Keratinocyte (primary cell): Measurements from ENCODE around the gene RFX3. TPM values are rescaled to one million over a fixed set of nuclear protein-coding genes. Genes with fewer than 3 reads are reported as not detected.

Experiments
- DNase-seq: peaks from one replicate; pipeline ENCODE4 v3.0.0-alpha.2; 2011; ENCODE audit warnings: low read depth, missing footprints, low spot score
- FAIRE-seq: peaks from 2 replicates; lab custom pipeline; 2011; peaks lifted over from hg19 to GRCh38; lab: Jason Lieb, UNC
- H2AFZ ChIP-seq: 2 replicates; pipeline ENCODE4 v1.6.0; 2012; ENCODE audit warnings: low read length, control low read depth, inconsistent platforms; ENCODE audit not compliant: control insufficient read depth
- H3K27ac ChIP-seq: 2 replicates; pipeline ENCODE4 v1.5.1; 2011; ENCODE audit warnings: low read length; ENCODE audit not compliant: control insufficient read depth, insufficient read depth
- H3K27me3 ChIP-seq: 3 replicates; pipeline ENCODE4 v1.6.0; 2011; ENCODE audit warnings: low read length; ENCODE audit not compliant: control insufficient read depth, insufficient read depth; ENCODE audit errors: extremely low read depth
- H3K36me3 ChIP-seq, 2 experiments: 2 replicates in 1 of 2; 3 replicates in 1 of 2; pipeline ENCODE4 v1.5.1; 2011; ENCODE audit warnings: low read length in 2 of 2, mild to moderate bottlenecking in 1 of 2; ENCODE audit not compliant: control insufficient read depth in 2 of 2, insufficient read depth in 2 of 2; ENCODE audit errors: extremely low read depth in 1 of 2
- H3K4me1 ChIP-seq: 3 replicates; pipeline ENCODE4 v1.5.1; 2011; ENCODE audit warnings: low read length; ENCODE audit not compliant: control insufficient read depth, insufficient read depth; ENCODE audit errors: extremely low read depth
- H3K4me2 ChIP-seq: 3 replicates; pipeline ENCODE4 v1.6.0; 2011; ENCODE audit warnings: low read depth, low read length; ENCODE audit not compliant: control insufficient read depth, insufficient read depth; ENCODE audit errors: extremely low read depth
- H3K4me3 ChIP-seq, 3 experiments: fragments of 200-600 bp in 1 of 3; sonication (generic) in 1 of 3; 2 replicates in 2 of 3; 3 replicates in 1 of 3; pipeline ENCODE4 v1.5.1; 2011 to 2016; ENCODE audit warnings: low read length in 3 of 3, mild to moderate bottlenecking in 3 of 3, control low read depth in 2 of 3, inconsistent platforms in 1 of 3, low read depth in 1 of 3, mixed read lengths in 1 of 3, mixed run types in 1 of 3, moderate library complexity in 1 of 3; ENCODE audit not compliant: control insufficient read depth in 2 of 3, insufficient read depth in 2 of 3; ENCODE audit errors: extremely low read depth in 1 of 3
- H3K79me2 ChIP-seq: 2 replicates; pipeline ENCODE4 v1.6.0; 2012; ENCODE audit warnings: low read length; ENCODE audit not compliant: control insufficient read depth, insufficient read depth
- H3K9ac ChIP-seq: 3 replicates; pipeline ENCODE4 v1.6.0; 2011; ENCODE audit warnings: low read length; ENCODE audit not compliant: control insufficient read depth, insufficient read depth; ENCODE audit errors: extremely low read depth
- H3K9me1 ChIP-seq: 3 replicates; pipeline ENCODE4 v1.6.0; 2011; ENCODE audit warnings: low read length; ENCODE audit not compliant: control insufficient read depth, insufficient read depth; ENCODE audit errors: extremely low read depth
- H3K9me3 ChIP-seq: 2 replicates; pipeline ENCODE4 v1.5.1; 2012; ENCODE audit warnings: low read depth, low read length; ENCODE audit not compliant: control insufficient read depth
- H4K20me1 ChIP-seq: 3 replicates; pipeline ENCODE4 v1.6.0; 2011; ENCODE audit warnings: low read length; ENCODE audit not compliant: control insufficient read depth, insufficient read depth; ENCODE audit errors: extremely low read depth
- CTCF ChIP-seq, 3 experiments: IDR thresholded peaks in 1 of 3; conservative IDR thresholded peaks in 1 of 3; optimal IDR thresholded peaks in 1 of 3; 2 replicates in 2 of 3; 3 replicates in 1 of 3; pipeline versions ENCODE3 to v1.5.1; 2011; ENCODE audit warnings: low read length in 3 of 3, mild to moderate bottlenecking in 3 of 3, moderate library complexity in 2 of 3, control low read depth in 1 of 3, inconsistent platforms in 1 of 3; ENCODE audit not compliant: insufficient read depth in 2 of 3; ENCODE audit errors: extremely low read depth in 1 of 3
- EZH2 ChIP-seq: IDR thresholded peaks from one replicate; pipeline ENCODE4 v1.6.1; 2012; ENCODE audit warnings: inconsistent platforms, mild to moderate bottlenecking, low read length, moderate library complexity
- dilution Hi-C: fragments of 300-500 bp; cut with MboI; formaldehyde crosslinking; loops from one replicate; pipeline ENCODE4 v1.7.0; 2020; ENCODE audit warnings: low sequenced_read_pairs; ENCODE audit not compliant: extremely low pct_ligation_motif_present
- polyA plus RNA-seq, 5 experiments: library from polyadenylated mRNA; depleted of rRNA in 3 of 5; stranded (reverse) in 3 of 5; stranded (forward) in 1 of 5; unstranded in 1 of 5; fragments of >200 nt; gene quantifications; 1 replicate in 1 of 5; 2 replicates in 3 of 5; 3 replicates in 1 of 5; pipeline versions ENCODE4 v1.2.1 to v1.2.3, GENCODE V29; 2011 to 2012; ENCODE audit warnings: missing spikeins in 2 of 5, low read depth in 1 of 5, low replicate concordance in 1 of 5

Gene RFX3
- polyA plus RNA-seq, 1 donor (not counting 4 experiments of a cell fraction or from before 2014, with no cell fraction given), result 1.8 TPM

- no peaks in the 10 kb centered on the region for H3K27me3 ChIP-seq
- H3K79me2 ChIP-seq, result no peaks in the 10 kb centered on the region
- no peak overlapping the region for H3K9ac ChIP-seq
- H3K4me2 ChIP-seq, result no peak overlapping the region
- H3K4me1 ChIP-seq, result no peaks in the 10 kb centered on the region
- FAIRE-seq (no peak), DNase-seq (no peak)
- H3K9me3 ChIP-seq, result no peaks in the 10 kb centered on the region
- no peak for TF ChIP-seq EZH2
- no peak for TF ChIP-seq CTCF (optimal IDR thresholded peaks at IDR 0.05 in 1 of 3, IDR thresholded peaks at IDR 0.05 in 1 of 3, conservative IDR thresholded peaks at IDR 0.05 in 1 of 3; ENCODE audit: extremely low read depth in 1 of 3, insufficient read depth in 2 of 3, low read length in 3 of 3)
- H2AFZ ChIP-seq, result no peak overlapping the region
- no peaks in the 10 kb centered on the region for H3K36me3 ChIP-seq
- H3K9me1 ChIP-seq, result no peaks in the 10 kb centered on the region
- H3K4me3 ChIP-seq, result no peak overlapping the region
- no peaks in the 10 kb centered on the region for H4K20me1 ChIP-seq
- dilution Hi-C loops, result no loop called here
- H3K27ac ChIP-seq, result no peak overlapping the region
Measured at GRCh38 chr9:3415906-3416305, 109.9 kb downstream of the RFX3 start.

GRCh38 chr9:3413984-3414383 lies 111.8 kb downstream of the RFX3 start:
- H3K27me3 ChIP-seq, result no peaks in the 10 kb centered on the region
- H3K79me2 ChIP-seq, result no peaks in the 10 kb centered on the region
- no peak overlapping the region for H3K4me2 ChIP-seq
- no peak for TF ChIP-seq CTCF (optimal IDR thresholded peaks at IDR 0.05 in 1 of 3, IDR thresholded peaks at IDR 0.05 in 1 of 3, conservative IDR thresholded peaks at IDR 0.05 in 1 of 3; ENCODE audit: extremely low read depth in 1 of 3, insufficient read depth in 2 of 3, low read length in 3 of 3)
- no peak for TF ChIP-seq EZH2
- no peak overlapping the region for H2AFZ ChIP-seq
- H4K20me1 ChIP-seq, result no peaks in the 10 kb centered on the region
- no peaks in the 10 kb centered on the region for H3K4me1 ChIP-seq
- no peak overlapping the region for H3K4me3 ChIP-seq
- H3K9me1 ChIP-seq, result no peaks in the 10 kb centered on the region
- FAIRE-seq, result no peak
- no peak overlapping the region for H3K27ac ChIP-seq
- no peak for DNase-seq
- H3K36me3 ChIP-seq, result no peaks in the 10 kb centered on the region
- H3K9me3 ChIP-seq, result no peaks in the 10 kb centered on the region
- no peak overlapping the region for H3K9ac ChIP-seq
- dilution Hi-C loops, result no loop called here
